OCI-LY1 (cell line): ENCODE results near the gene R3HCC1L.

Experiments used
- H2AFZ ChIP-seq: fragments of 200-600 bp; sonication (generic), shearing (Covaris generic); 2 replicates; pipeline ENCODE4 v1.6.0; 2014; ENCODE audit warnings: antibody characterized with exemption, mild to moderate bottlenecking, low read length
- H3F3A ChIP-seq: fragments of 200-600 bp; sonication (generic), shearing (Covaris generic); 2 replicates; pipeline ENCODE4 v1.6.0; 2014; ENCODE audit warnings: mild to moderate bottlenecking, antibody characterized with exemption, low read length, moderate library complexity; ENCODE audit not compliant: insufficient read depth
- H3K27ac ChIP-seq: fragments of 200-600 bp; sonication (generic); 2 replicates; pipeline ENCODE4 v1.5.1; 2014; ENCODE audit warnings: low read length, mixed run types, mild to moderate bottlenecking, low read depth; ENCODE audit not compliant: poor library complexity, severe bottlenecking
- H3K27me3 ChIP-seq: fragments of 200-600 bp; sonication (generic); 2 replicates; pipeline ENCODE4 v1.6.0; 2014; ENCODE audit warnings: antibody characterized with exemption, mild to moderate bottlenecking, low read length, moderate library complexity; ENCODE audit not compliant: insufficient read depth
- H3K36me3 ChIP-seq: fragments of 200-600 bp; sonication (generic); 2 replicates; pipeline ENCODE4 v1.6.1; 2014; ENCODE audit warnings: mild to moderate bottlenecking, antibody characterized with exemption, low read length, moderate library complexity, mixed read lengths; ENCODE audit not compliant: insufficient read depth
- H3K4me1 ChIP-seq: fragments of 200-600 bp; sonication (generic); 2 replicates; pipeline ENCODE4 v1.5.1; 2014; ENCODE audit warnings: mild to moderate bottlenecking, low read length, moderate library complexity; ENCODE audit not compliant: insufficient read depth, severe bottlenecking
- H3K4me2 ChIP-seq: fragments of 200-600 bp; sonication (generic), shearing (Covaris generic); 2 replicates; pipeline ENCODE4 v1.6.1; 2014; ENCODE audit warnings: low read length
- H3K4me3 ChIP-seq: fragments of 200-600 bp; sonication (generic); 2 replicates; pipeline ENCODE4 v1.5.1; 2014; ENCODE audit warnings: low read length, low read depth, mild to moderate bottlenecking, mixed read lengths; ENCODE audit not compliant: poor library complexity, severe bottlenecking
- H3K79me2 ChIP-seq: fragments of 200-600 bp; shearing (Covaris generic); 2 replicates; pipeline ENCODE4 v1.6.1; 2016; ENCODE audit warnings: mixed run types, low read length, mixed read lengths; ENCODE audit not compliant: insufficient read depth
- H3K9ac ChIP-seq: fragments of 200-600 bp; sonication (generic), shearing (Covaris generic); 2 replicates; pipeline ENCODE4 v1.6.1; 2014; ENCODE audit warnings: mild to moderate bottlenecking, low read length, mixed read lengths
- H3K9me2 ChIP-seq: fragments of 200-600 bp; sonication (generic), shearing (Covaris generic); 2 replicates; pipeline ENCODE4 v1.6.1; 2014; ENCODE audit warnings: low read depth, mild to moderate bottlenecking, low read length, mixed read lengths
- H3K9me3 ChIP-seq: fragments of 200-600 bp; shearing (Covaris generic); 2 replicates; pipeline ENCODE4 v1.6.1; 2014; ENCODE audit warnings: low read length, mixed read lengths
- H4K20me1 ChIP-seq: fragments of 200-600 bp; sonication (generic), shearing (Covaris generic); 2 replicates; pipeline ENCODE4 v1.6.0; 2016; ENCODE audit warnings: mild to moderate bottlenecking, low read length; ENCODE audit not compliant: insufficient read depth
- EZH2 ChIP-seq: fragments of 200-600 bp; sonication (generic), shearing (Covaris generic); IDR thresholded peaks from 2 replicates; pipeline ENCODE4 v1.8.0; 2017; ENCODE audit warnings: borderline replicate concordance, mixed run types, mild to moderate bottlenecking, antibody characterized with exemption, low read length, moderate library complexity, mixed read lengths
- TF ChIP-seq, protein P1 (sequence below): fragments of 200-600 bp; sonication (generic), shearing (Covaris generic); IDR thresholded peaks from 2 replicates; pipeline ENCODE4 v1.5.1; 2017; ENCODE audit warnings: mild to moderate bottlenecking, antibody characterized with exemption, low read length, moderate library complexity, mixed read lengths

Gene R3HCC1L

GRCh38 chr10:98139431-98139830, 5.0 kb downstream of the R3HCC1L start:
- Histone ChIP-seq H3K36me3 (no peaks in the 10 kb centered on the region), H3K4me2 (0 out of 2 replicates have a peak overlapping the region, but pooled peaks have one; percentile 14), H4K20me1 (no peaks in the 10 kb centered on the region), H3K4me1 (peaks cover 75% of the 10 kb centered on the region), H2AFZ (no peak overlapping the region), H3K27me3 (no peaks in the 10 kb centered on the region), H3K9me2 (no peaks in the 10 kb centered on the region), H3K79me2 (peaks cover 90% of the 10 kb centered on the region), H3K9ac (no peak overlapping the region), H3K4me3 (no peak overlapping the region), H3F3A (no peaks in the 10 kb centered on the region), H3K27ac (no peak overlapping the region), H3K9me3 (no peaks in the 10 kb centered on the region)
- no peak for TF ChIP-seq EZH2
- TF ChIP-seq, protein P1, sequence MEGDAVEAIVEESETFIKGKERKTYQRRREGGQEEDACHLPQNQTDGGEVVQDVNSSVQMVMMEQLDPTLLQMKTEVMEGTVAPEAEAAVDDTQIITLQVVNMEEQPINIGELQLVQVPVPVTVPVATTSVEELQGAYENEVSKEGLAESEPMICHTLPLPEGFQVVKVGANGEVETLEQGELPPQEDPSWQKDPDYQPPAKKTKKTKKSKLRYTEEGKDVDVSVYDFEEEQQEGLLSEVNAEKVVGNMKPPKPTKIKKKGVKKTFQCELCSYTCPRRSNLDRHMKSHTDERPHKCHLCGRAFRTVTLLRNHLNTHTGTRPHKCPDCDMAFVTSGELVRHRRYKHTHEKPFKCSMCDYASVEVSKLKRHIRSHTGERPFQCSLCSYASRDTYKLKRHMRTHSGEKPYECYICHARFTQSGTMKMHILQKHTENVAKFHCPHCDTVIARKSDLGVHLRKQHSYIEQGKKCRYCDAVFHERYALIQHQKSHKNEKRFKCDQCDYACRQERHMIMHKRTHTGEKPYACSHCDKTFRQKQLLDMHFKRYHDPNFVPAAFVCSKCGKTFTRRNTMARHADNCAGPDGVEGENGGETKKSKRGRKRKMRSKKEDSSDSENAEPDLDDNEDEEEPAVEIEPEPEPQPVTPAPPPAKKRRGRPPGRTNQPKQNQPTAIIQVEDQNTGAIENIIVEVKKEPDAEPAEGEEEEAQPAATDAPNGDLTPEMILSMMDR: no peak

- H3K27ac ChIP-seq: peak overlapping the region; percentile 60
- H3K36me3 ChIP-seq: peaks cover 4% of the 10 kb centered on the region; the same call in 1 of the 2 replicates
- no peaks in the 10 kb centered on the region for H3K9me2 ChIP-seq
- no peak overlapping the region for H3K4me3 ChIP-seq
- peaks cover 89% of the 10 kb centered on the region for H3K79me2 ChIP-seq
- no peaks in the 10 kb centered on the region for H3K9me3 ChIP-seq
- H2AFZ ChIP-seq: no peak overlapping the region
- H3K4me1 ChIP-seq: peaks cover 65% of the 10 kb centered on the region
- H3K27me3 ChIP-seq: no peaks in the 10 kb centered on the region
- H4K20me1 ChIP-seq: no peaks in the 10 kb centered on the region
- peak overlapping the region; percentile 26; the same call in 1 of the 2 replicates for H3K9ac ChIP-seq
- H3F3A ChIP-seq: no peaks in the 10 kb centered on the region
- TF ChIP-seq EZH2: no peak
- TF ChIP-seq, protein P1: no peak
- peak overlapping the region; percentile 36 for H3K4me2 ChIP-seq
Measured at GRCh38 chr10:98141484-98142073, 7.1 kb downstream of the R3HCC1L start.

DNA sequence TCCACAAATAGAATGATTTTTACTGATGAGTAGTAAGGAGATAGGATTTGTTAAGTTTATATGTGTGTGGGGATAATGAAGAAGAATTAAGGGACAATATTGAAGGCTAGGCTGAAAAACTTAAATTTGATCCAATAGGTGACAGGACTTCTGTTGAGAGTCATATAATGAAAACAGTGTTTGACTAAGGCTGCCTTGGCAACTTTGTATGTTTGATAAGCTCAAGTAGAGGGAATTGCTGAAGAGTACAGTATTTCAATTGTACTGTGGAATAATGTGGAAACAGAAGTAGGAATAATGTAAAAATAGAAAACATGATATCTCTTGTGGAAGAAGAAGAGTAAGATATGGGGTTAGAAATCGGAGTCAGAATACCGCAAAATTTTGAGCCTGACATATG, 10.5 kb downstream of the R3HCC1L start:
- no peak overlapping the region for H3K9ac ChIP-seq
- no peaks in the 10 kb centered on the region for H4K20me1 ChIP-seq
- peaks cover 90% of the 10 kb centered on the region for H3K79me2 ChIP-seq
- no peak overlapping the region for H2AFZ ChIP-seq
- no peak overlapping the region for H3K4me3 ChIP-seq
- no peaks in the 10 kb centered on the region; the same call in 1 of the 2 replicates for H3K9me3 ChIP-seq
- no peaks in the 10 kb centered on the region for H3K27me3 ChIP-seq
- no peaks in the 10 kb centered on the region for H3F3A ChIP-seq
- no peak overlapping the region for H3K27ac ChIP-seq
- H3K36me3 ChIP-seq: peaks cover 7% of the 10 kb centered on the region; the same call in 1 of the 2 replicates
- peaks cover 32% of the 10 kb centered on the region for H3K4me1 ChIP-seq
- H3K4me2 ChIP-seq: no peak overlapping the region
- H3K9me2 ChIP-seq: no peaks in the 10 kb centered on the region
- TF ChIP-seq, protein P1: no peak
- no peak for TF ChIP-seq EZH2
